ENCODE results near the gene C10orf71.
A peak's percentile ranks its signal among the peaks of the same experiment; 100 is the strongest.

Gene C10orf71

DNA sequence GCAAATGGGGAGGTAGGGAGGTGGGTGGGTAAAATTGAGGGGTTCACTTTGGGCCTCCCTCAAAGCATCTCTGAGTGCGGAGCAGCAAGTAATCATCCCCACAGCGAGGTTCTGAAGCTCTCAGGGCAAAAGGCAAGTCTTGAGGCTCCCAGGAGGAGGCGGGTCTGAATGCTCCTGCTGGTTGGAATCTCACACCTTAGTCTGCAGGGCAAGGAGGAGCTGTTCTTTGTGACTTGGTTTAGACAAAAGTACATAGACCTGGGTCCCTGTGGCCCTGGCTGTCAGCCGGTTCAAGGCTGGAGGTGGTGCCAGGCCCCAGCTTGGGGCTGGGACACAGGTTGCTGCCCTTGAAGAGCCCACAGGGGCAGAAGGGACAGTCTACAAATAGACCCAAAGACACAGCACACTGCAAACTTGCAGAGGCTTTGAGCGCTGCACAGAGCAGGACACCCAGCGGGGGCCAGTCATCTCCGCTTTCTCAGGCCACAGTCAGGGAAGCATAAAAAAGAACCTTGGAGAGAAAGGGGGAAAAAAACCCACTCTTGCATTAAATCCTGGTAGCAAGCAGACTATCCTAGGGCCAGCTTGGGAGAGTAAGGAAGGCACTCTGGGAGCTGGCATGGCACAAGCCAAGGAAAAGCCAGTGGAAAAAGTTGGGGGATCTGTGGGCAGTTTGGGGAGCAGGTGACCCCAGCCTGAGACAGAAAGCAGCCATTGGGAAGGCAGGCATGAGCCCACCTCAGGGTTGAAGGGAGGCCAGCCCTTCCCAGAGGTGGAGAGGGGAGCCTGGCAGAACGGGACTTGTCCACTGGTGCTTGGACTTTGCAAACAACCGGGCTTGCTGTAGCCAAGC, 926 bp upstream of the C10orf71 start:
- Histone ChIP-seq H3K4me3 (peak overlapping the region; percentile 51), H3K27ac (peak overlapping the region in 1 of 2 donors; percentile 63)
- TF ChIP-seq, protein P1, sequence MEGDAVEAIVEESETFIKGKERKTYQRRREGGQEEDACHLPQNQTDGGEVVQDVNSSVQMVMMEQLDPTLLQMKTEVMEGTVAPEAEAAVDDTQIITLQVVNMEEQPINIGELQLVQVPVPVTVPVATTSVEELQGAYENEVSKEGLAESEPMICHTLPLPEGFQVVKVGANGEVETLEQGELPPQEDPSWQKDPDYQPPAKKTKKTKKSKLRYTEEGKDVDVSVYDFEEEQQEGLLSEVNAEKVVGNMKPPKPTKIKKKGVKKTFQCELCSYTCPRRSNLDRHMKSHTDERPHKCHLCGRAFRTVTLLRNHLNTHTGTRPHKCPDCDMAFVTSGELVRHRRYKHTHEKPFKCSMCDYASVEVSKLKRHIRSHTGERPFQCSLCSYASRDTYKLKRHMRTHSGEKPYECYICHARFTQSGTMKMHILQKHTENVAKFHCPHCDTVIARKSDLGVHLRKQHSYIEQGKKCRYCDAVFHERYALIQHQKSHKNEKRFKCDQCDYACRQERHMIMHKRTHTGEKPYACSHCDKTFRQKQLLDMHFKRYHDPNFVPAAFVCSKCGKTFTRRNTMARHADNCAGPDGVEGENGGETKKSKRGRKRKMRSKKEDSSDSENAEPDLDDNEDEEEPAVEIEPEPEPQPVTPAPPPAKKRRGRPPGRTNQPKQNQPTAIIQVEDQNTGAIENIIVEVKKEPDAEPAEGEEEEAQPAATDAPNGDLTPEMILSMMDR (IDR thresholded peaks at IDR 0.05), result no peak
- DNase-seq (ENCODE audit: low spot score), result no peak

DNA sequence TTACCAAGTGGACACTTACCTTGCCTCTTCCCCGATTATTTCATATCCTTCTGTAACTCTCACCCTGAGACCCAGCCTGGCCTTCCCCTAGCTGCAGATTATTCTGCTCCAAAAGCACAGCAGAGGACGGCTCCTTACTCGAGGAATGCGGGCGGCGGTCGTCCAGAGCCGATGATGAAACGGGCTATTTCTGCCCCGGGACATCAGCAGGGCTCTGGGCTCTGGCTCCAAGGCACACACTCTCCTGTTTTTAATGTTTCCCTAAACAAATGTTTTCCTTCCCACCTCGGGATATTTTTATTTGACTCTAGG, 343 bp upstream of the C10orf71 start:
- Histone ChIP-seq H3K27ac (peak overlapping the region in 1 of 2 donors; percentile 63), H3K4me3 (peak overlapping the region; percentile 51)
- TF ChIP-seq, protein P1 (IDR thresholded peaks at IDR 0.05), result no peak
- no peak for DNase-seq (ENCODE audit: low spot score)

DNA sequence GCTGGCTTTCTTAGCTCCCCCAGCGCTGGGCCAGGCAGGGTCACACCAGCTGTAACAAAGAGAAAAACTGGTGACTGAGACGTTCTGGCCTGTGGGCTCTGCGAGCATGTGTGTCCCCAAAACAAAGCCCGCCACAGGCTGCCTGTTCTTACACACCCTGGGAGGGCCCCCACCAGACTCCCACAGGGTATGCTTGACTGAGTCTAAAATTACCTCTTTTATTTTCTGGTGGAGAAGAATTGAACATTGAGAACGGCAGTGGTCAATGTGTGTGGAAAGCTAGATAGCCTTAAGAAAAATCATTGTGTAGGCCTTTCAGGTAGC, 808 bp downstream of the C10orf71 start:
- TF ChIP-seq, protein P1 (IDR thresholded peaks at IDR 0.05), result no peak
- H3K4me3 ChIP-seq, result no peak overlapping the region
- DNase-seq (ENCODE audit: low spot score), result no peak
- peak overlapping the region in 1 of 2 donors; percentile 54 for H3K27ac ChIP-seq

DNA sequence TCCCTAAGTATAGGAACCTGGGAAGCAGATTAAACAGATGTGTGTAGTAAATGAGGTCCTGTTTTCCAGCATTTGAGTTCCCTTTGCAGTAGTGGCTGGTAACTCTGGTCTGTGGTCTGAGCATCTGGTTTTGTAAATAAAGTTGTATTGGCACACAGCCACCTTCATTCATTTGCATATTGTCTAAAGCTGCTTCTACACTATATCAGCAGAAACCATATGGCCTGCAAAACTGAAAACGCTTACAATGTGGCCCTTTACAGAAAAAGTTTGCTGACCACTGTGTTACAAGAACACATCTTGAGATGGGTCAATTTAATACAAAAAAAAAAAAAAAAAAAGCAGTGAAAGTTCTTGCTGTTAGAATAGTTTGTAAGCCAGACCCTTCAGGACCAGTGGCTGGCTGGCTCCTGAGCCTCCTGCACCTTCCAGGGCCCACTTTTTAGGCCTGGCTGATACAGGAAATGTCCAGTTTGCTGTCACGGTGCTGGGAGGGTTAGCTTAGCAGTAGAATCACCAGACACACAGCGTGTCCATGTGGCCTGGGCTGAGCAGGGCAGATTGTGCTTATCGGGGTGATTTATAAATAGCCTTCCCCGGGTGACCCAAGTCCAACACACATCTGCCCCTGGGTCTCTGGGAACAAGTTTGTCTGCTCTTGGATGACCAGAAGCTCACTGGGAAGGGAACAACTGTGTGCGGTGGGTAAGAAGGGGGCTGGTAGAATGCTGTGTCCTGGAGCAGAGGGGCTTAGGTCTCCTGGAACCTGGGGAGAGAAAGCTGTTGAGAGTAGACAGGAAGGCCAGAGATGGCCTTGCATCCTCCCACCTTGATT, 1.4 kb downstream of the C10orf71 start:
- peak overlapping the region in 1 of 2 donors; percentile 54 for H3K27ac ChIP-seq
- H3K4me3 ChIP-seq, result no peak overlapping the region
- TF ChIP-seq, protein P1 (IDR thresholded peaks at IDR 0.05), result no peak
- no peak for DNase-seq (ENCODE audit: low spot score)

DNA sequence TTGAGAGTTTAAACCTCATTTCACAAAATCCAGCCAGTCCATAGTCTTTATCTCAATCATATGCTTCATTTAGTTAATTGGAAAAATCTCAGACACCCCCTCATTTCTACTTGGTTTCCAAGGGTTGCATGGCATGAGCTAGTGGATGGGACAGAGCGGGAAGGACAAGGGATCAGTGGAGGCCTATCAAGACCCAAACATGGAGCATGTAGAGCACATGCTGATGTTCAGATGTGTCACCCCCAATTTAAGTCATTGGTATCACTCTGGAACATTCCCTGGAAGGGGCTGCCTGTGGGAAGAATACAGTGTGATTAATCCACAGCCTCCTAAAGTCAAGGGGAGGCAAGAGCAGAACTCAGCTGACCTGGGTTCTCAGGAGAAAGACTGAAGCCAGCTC, 2.3 kb downstream of the C10orf71 start:
- DNase-seq (ENCODE audit: low spot score), result no peak
- TF ChIP-seq, protein P1 (IDR thresholded peaks at IDR 0.05), result no peak
- Histone ChIP-seq H3K27ac (no peak overlapping the region), H3K4me3 (no peak overlapping the region)

DNA sequence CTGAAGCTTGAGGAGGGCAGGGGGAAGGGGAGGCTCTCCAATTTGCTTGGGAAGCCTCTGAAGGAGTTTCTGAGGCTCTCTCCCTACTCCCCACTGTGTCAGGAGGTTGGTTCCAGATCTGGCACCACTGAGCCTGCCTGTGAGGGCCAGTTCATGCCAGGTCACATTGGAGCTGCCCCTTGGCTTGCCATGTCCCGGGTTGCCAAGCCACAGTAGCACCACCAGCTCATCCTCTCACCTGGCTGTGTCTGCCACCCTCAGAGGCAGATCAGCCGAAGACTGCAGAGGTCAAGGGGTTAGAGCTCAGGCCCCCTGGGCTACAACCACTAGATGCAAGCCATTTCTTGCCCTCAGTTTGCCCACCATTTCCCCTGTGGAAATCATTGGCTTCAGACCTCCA, 3.1 kb downstream of the C10orf71 start:
- Histone ChIP-seq H3K27ac (no peak overlapping the region), H3K4me3 (no peak overlapping the region)
- TF ChIP-seq, protein P1 (IDR thresholded peaks at IDR 0.05), result no peak
- no peak for DNase-seq (ENCODE audit: low spot score)

Measured in coronary artery (tissue), 2 donors.